Mesenteric fat pad (tissue), 1 donor: ENCODE data around the gene SERGEF. TPM values are rescaled to one million over a fixed set of nuclear protein-coding genes. Genes with fewer than 3 reads are reported as not detected.
"Not testable (repeated sequence)": the region's sequence is repeated elsewhere in the genome, so short reads cannot be mapped to it uniquely, and the experiment has no call there.

Experiments
- DNase-seq: peaks from one replicate; pipeline ENCODE4 v3.0.0-alpha.2; 2020; ENCODE audit warnings: low spot score
- total RNA-seq: library from RNA; stranded (reverse); fragmentation: NEBNext Ultra II Directional; extraction: Animal tissue kit (Norgen Biotek cat#: 25700); gene quantifications from one replicate; pipeline ENCODE4 v1.2.1, GENCODE V29; 2021
- donor health status: DM: yes; HTN: yes; CAD: no.

Gene SERGEF
- total RNA-seq, 1 donor from 2014 or later: 23.6 TPM

DNA sequence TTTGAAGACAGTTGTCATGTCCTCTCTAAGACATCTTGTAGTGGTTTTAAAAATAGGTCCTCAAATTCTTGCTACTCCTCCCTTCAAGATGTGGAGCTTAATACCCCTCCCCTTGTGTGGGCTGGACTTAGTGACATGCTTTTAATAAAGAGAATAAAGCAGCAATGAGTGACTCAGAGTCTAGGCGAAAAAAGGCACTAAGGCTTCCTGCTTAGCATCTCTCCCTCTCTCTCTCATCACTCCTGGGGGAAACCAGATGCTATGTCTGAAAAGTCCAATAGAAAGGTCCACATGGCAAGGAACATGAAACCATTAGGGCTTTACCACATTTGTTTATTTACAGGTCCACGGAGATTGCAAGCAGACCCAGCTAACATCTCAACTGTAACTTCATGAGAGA, 11.7 kb downstream of the SERGEF start:
- DNase-seq: no peak

GRCh38 chr11:18000760-18001159, 12.1 kb downstream of the SERGEF start:
- DNase-seq: no peak

- DNase-seq: not testable (repeated sequence)
These were observed 12.7 kb downstream of the SERGEF start for GRCh38 chr11:18000128-18000527.

- no peak for DNase-seq
These were observed 19.9 kb downstream of the SERGEF start for GRCh38 chr11:17992916-17993315.

DNA sequence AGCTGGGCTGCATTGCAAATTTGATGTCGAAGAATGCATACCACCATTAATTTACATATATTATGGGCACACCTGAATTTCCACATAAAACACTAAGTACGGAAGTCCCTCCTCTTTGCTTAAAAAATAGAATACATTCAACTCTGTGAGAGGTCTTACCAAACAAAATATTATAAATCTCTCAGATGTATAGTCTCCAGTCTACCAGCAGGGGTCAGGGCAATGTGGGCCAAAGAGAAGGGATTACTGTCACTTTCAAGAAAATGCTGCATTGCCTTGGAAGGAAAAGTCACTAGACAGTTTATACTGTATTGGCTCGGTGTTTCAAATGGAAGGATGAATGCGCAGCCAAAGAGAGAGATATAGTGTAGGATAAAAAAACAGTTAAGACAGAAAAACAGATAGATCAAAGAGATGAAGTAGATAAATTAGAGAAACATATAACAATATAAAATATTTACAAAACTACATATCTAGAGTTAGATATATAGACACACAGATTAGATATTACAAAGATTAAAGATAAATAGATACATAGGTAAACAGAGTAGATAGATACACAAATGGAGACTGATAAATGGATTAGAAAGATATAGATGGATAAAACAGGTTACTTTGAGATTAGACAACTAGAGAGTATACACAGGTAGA, 20.9 kb downstream of the SERGEF start:
- DNase-seq: no peak

DNA sequence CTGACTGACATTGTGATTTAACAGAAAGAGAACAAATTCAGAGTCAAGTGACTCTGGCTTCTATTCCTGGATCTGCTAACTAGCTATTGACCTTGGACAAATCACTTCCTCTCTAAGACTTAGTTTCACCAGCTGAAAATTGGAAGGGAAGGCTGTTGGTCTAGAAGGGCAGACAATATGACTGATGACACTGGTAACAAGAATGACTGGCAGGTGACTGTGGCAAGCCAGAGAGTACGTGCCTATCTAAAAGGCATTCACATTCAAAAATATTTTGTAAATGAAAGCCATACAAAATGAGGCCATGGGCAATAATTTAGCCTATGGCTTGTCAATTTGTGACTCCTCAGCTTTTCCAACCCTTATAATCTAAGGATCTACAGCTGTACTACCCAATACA, 23.5 kb downstream of the SERGEF start:
- DNase-seq: no peak

DNA sequence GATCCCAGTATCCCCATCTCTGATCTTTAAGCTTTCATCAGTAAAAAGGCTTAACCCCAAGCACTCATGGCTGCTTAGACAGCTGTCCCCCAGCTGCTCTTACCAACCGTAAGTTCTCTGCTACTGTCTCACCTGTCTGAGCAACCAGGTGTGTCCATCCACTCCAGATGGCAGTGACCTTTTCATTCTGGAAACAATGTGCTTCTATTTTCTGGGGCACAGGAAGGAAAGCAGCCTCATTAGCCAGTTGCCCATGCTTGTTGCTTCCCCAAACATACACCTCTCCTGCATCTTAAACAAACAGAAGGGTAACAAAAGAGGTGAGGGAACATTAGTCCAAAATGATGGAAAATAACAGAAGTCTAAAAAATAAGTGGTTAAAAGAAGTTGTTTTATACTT, 24.4 kb downstream of the SERGEF start:
- no peak for DNase-seq

- DNase-seq: no peak
These were observed 25.0 kb downstream of the SERGEF start for GRCh38 chr11:17987826-17988225.

DNA sequence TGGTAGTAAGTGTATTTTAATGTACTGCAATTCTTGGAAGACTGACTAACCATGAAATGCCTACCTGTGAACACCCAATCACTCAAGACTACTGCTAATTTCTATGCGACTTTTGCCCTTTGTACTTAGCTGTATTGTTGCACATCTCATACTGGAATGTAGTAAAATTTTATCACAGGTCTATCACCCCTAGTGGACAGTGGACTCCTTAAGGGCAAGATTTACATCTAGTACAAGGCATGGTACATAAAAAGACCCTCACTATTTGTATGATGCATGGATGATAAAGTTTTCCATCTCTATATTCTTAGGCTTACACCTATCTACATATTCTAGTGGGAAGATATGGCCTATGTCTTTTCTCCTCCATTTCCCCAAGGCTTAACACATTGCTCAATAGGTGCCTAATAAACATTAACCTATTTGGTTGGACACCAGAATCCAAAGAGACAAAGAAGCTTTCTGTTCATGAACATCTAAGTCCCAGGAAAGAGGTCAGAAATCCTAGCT, 26.1 kb downstream of the SERGEF start:
- DNase-seq: no peak

DNA sequence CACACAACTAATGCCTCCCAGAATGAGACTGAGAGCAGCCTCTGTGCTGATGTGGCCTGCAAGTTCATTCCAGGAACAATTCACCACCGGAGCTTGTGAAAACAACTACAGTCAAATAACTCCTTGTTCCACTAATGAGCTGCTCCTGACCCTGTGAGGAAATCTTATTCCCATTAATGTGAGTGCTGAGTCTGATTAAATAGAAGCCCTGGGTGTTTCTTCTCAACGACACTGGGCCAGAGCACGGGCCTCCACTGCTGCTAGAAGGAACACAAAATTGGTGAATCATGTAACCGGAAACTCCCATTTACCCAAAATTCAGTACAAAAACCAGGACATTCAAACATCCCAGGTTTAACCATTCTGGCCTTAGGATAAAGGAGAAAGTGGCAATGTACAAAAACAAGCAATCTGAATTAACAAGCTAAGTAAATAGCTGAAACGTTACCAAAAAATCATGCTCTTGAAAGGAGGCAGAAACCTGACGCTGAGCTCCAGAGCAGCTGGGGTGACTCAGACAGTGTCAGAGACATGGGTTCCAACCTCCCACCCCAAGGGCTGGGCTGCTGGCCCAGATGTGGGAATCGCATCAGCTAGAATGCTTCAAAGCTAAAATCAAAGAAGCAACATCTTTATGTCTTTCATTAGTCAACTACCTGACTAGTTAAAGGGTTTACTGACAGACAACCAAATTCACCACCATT, 26.7 kb downstream of the SERGEF start:
- DNase-seq: no peak

DNA sequence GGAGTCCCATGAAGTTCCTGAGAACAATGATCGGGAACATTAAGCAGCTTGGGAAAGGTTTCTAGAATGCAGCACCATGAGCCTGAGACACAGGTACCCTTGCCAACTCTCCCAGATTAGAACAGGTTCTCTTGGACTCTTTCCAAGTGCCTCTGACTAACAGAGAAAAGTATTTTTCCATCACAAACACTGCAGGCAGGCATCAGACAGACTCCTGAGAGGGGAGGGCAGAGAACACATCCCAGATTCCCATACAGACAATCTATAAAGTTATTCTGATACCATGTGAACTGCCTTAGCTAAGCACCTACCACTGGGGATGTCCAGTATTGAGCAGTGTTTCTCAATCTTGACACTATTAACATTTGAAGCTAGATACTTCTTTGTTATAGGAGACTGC, 27.3 kb downstream of the SERGEF start:
- DNase-seq: no peak

DNA sequence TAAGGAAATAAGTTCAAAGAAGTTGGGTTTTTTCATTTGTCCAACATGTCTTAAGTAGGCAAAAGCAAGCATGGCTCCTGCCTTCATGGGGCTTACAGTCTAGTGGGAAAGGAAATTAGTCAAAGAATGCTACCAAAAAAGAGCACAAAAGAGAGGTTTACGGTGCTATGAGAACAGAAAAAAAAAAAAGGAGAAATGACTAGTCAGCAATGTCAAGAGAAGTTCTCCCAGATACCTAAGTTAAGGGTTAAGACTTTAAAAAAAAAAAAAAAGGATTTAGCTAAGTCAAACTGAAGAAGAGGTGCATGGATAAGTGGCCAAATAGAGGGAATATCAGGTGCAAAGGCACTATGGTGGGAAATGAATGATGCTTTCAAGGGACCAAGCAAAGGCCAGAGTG, 29.3 kb downstream of the SERGEF start:
- DNase-seq: no peak

DNA sequence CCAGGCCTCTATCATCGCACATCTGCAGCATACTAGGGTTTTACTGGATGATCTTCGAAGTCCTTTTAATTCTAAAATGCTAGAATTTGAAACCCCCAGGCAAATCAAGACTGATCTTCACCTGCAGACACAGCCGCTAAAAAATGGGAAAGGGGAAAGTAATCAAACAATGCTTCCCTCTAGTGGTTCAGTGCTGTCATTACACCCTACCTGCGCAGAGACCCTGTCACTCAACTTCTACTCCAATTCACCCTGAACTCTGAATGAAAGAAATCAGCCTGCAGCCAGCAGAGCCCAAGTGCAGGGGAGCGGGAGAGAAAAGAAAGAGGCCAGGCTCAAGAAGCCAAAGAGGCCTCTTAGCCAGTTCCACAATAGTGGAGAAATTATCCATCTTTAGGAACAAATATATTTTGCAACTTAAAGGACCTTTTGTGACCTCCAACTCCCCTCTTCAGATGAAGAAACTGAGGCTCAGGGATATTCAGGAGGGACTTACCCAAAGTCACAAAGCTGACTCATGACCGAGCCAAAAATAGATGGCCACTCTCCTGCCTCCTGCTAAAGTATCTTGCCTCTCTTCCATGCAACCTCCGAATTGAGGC, 33.0 kb downstream of the SERGEF start:
- DNase-seq: no peak

DNA sequence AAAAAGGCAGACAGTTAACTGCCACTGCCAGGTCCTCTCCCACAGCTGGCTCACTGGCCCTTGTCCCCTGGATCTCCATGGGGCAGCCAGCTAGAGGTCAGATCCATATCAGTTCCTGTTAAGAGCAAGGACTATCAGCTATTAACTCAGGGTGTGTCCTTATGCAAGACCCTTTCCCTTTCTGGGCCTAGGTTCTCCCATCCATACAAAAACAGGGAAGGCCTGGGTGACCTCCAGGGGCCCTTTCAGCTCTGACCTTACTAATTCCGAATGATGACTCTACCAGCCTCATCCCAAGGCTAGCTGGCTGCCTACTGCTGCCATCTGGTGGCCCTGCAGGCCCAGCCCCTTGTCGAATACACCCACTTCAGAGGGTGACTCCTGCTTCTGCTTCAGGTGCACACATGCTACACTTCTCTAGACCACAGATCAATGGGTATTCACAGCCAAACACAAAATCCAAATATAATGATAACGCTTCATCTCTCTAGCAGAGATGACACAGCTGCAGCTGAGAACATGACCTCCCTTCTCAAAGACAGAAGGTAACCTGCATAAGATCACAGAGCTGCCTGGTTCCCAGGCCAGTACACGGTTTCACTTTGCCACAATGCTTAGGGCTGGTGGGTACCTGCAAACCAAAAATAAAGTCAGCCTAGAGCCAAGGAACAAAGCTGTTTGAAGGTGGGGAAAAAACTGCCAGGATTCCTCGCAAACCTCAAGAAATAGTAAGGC, 34.1 kb downstream of the SERGEF start:
- no peak for DNase-seq

- DNase-seq: no peak
These were observed 36.2 kb downstream of the SERGEF start for GRCh38 chr11:17976651-17977050.

DNA sequence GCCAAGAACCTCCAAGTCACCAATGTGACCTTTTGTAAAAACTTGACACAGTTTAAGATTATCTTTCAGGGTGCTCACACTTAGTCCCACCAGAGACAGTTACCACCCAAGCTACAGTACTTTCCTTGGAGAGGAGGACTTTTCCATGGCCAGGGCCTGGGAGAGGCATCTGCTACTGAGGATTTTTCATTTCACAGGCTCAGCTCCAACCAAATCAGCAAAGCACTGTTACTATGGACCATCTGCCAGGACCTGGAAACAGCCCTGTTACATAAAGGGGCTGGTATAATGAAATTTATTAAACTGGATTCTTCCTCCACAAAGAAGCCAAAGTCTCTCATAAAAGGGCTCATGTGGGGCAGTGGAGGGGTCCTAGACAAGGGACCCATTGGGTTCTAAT, 38.6 kb downstream of the SERGEF start:
- DNase-seq: no peak

- DNase-seq: no peak
These were observed 39.9 kb downstream of the SERGEF start for GRCh38 chr11:17972987-17973386.

GRCh38 chr11:17968206-17968605, 44.6 kb downstream of the SERGEF start:
- no peak for DNase-seq

DNA sequence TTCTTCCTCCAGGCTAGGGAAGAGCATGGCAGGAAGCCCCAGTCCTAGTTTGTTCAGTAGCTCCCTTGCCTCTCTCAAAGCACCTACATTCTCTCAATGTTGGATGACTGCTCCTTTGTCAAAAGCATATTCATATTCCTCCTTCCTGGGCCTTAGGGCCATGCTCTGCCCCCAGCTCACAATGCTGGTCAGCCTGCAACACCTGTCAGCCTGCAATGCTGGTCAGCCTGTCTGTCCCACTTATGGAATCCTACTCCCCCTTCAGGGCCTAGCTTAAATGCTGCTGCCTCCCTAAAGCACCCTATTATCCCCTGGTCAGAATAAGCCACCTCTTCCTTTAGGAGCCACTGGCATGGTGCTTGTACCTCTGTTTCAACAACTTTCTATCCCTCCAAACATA, 45.2 kb downstream of the SERGEF start:
- DNase-seq: no peak

DNA sequence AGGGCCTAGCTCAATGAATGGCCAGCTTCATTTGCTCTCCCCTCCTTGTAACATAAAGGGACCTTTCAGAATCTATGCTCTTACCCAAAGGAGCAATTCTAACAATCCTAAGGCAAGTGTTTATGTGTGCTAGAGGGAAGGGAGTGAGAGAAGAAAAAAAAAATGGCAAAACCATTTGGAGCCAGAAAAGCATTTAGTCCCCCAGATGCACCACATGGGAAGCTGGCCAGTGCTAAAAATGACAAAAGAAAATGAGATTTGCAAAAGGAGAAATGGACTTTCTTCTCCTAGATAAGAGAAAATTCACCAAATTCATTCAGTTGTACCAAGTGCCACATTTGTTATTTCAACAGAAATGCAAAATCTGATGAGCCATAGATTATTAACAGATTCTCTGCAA, 52.8 kb downstream of the SERGEF start:
- DNase-seq: no peak

- no peak for DNase-seq
These were observed 54.4 kb downstream of the SERGEF start for GRCh38 chr11:17958446-17958845.
